CD4-positive, CD25-positive, alpha-beta regulatory T cell (primary cell): Measurements from ENCODE around the gene FRAT2. TPM values are rescaled to one million over a fixed set of nuclear protein-coding genes. Genes with fewer than 3 reads are reported as not detected.
A peak's percentile ranks its signal among the peaks of the same experiment; 100 is the strongest.

Experiments used
- ATAC-seq, 2 donors: fragments of 150-1000 bp; cut with Tn5 transposase; one replicate each; pipeline ENCODE4 v1.10.0; 2021; ENCODE audit warnings: low read depth in 2 of 2, moderate number of reproducible peaks in 2 of 2, moderate library complexity in 1 of 2
- DNase-seq, 3 donors: peaks; one replicate each; pipeline versions ENCODE4 v3.0.0 to v3.0.0-alpha.2; 2012 to 2022; ENCODE audit warnings: mixed read lengths in 1 of 3
- H3K27ac ChIP-seq: one replicate; pipeline ENCODE4 v1.7.0; 2013; ENCODE audit warnings: mild to moderate bottlenecking, low read length; ENCODE audit not compliant: insufficient read depth, poor library complexity, severe bottlenecking
- H3K27me3 ChIP-seq: one replicate; pipeline ENCODE4 v1.7.0; 2013; ENCODE audit warnings: low read length; ENCODE audit not compliant: control insufficient read depth, insufficient read depth
- H3K36me3 ChIP-seq: one replicate; pipeline ENCODE4 v1.7.0; 2013; ENCODE audit warnings: mild to moderate bottlenecking, low read length, moderate library complexity; ENCODE audit not compliant: control insufficient read depth, insufficient read depth
- H3K4me1 ChIP-seq: 2 replicates; pipeline ENCODE4 v1.7.0; 2013; ENCODE audit warnings: mild to moderate bottlenecking, low read length; ENCODE audit not compliant: insufficient read depth, control insufficient read depth, poor library complexity, severe bottlenecking
- H3K4me3 ChIP-seq: one replicate; pipeline ENCODE4 v1.7.0; 2013; ENCODE audit warnings: low read depth, mild to moderate bottlenecking, low read length, moderate library complexity
- H3K9me3 ChIP-seq, 2 experiments: 1 replicate in 1 of 2; 2 replicates in 1 of 2; pipeline ENCODE4 v1.7.0; 2013; ENCODE audit warnings: low read length in 2 of 2, mild to moderate bottlenecking in 1 of 2, moderate library complexity in 1 of 2; ENCODE audit not compliant: control insufficient read depth in 2 of 2
- H3K27ac Mint-ChIP-seq, 3 donors: one replicate each; pipeline ENCODE4 v1.8.0; 2020 to 2022; ENCODE audit warnings: mild to moderate bottlenecking in 3 of 3, mixed read lengths in 3 of 3, moderate library complexity in 2 of 3
- H3K27me3 Mint-ChIP-seq: one replicate; pipeline ENCODE4 v1.8.0; 2022; ENCODE audit warnings: mild to moderate bottlenecking, mixed read lengths
- H3K36me3 Mint-ChIP-seq: one replicate; pipeline ENCODE4 v1.8.0; 2020; ENCODE audit warnings: mixed read lengths
- H3K4me1 Mint-ChIP-seq, 4 donors: one replicate each; pipeline ENCODE4 v1.8.0; 2020 to 2022; ENCODE audit warnings: mixed read lengths in 4 of 4, mild to moderate bottlenecking in 1 of 4
- H3K4me3 Mint-ChIP-seq, 4 donors: one replicate each; pipeline ENCODE4 v1.8.0; 2020 to 2022; ENCODE audit warnings: mild to moderate bottlenecking in 4 of 4, mixed read lengths in 4 of 4, moderate library complexity in 3 of 4
- H3K9me3 Mint-ChIP-seq, 7 donors: one replicate each; pipeline ENCODE4 v1.8.0; 2020 to 2022; ENCODE audit warnings: mixed read lengths in 7 of 7, mild to moderate bottlenecking in 3 of 7, moderate library complexity in 2 of 7
- polyA plus RNA-seq, 4 donors: library from polyadenylated mRNA; unstranded; fragments of 300-500 nt; fragmentation: Illumina TruSeq; gene quantifications; one replicate each; pipeline ENCODE4 v1.2.3, GENCODE V29; 2021
- total RNA-seq: library from RNA; stranded (reverse); gene quantifications from one replicate; pipeline ENCODE4 v1.2.3, GENCODE V29; 2022

The FRAT2 gene
- total and polyA plus RNA-seq, 5 donors from 2014 or later, result 8.8 to 28.0 (median 11.0) TPM

DNA sequence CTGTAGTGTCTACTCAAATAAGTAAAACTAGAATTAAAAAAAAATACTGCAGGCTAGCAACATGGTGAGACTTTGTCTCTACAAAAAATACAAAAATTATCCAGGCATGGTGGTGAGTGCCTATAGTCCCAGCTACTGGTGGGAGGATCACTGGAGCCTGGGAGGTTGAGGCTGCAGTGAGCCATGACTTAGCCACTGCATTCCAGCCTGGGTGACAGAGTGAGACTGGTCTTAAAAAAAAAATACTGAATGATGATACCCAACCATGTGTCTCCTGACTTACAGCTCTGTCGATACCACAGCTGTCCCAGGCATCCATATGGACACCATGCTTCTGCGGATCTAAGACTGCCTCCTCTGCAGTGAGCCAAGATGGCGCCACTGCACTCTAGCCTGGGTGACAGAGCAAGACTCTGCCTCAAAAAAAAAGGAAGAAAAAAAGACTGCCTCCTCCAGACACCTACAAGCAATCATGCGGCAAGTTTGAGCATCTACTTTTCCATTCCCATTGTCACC is 23.4 kb downstream of the FRAT2 start:
- H3K27me3 ChIP-seq, result no peaks in the 10 kb centered on the region
- H3K9me3 ChIP-seq, result no peaks in the 10 kb centered on the region
- no peak overlapping the region for H3K27ac Mint-ChIP-seq
- no peaks in the 10 kb centered on the region for H3K4me1 Mint-ChIP-seq
- no peaks in the 10 kb centered on the region for H3K4me1 ChIP-seq
- H3K27me3 Mint-ChIP-seq, result no peaks in the 10 kb centered on the region
- H3K4me3 Mint-ChIP-seq, result no peak overlapping the region
- H3K4me3 ChIP-seq, result no peak overlapping the region
- no peaks in the 10 kb centered on the region for H3K36me3 ChIP-seq
- no peaks in the 10 kb centered on the region for H3K9me3 Mint-ChIP-seq
- H3K27ac ChIP-seq, result no peak overlapping the region
- H3K36me3 Mint-ChIP-seq, result no peaks in the 10 kb centered on the region
- DNase-seq (no peak), ATAC-seq (no peak)

DNA sequence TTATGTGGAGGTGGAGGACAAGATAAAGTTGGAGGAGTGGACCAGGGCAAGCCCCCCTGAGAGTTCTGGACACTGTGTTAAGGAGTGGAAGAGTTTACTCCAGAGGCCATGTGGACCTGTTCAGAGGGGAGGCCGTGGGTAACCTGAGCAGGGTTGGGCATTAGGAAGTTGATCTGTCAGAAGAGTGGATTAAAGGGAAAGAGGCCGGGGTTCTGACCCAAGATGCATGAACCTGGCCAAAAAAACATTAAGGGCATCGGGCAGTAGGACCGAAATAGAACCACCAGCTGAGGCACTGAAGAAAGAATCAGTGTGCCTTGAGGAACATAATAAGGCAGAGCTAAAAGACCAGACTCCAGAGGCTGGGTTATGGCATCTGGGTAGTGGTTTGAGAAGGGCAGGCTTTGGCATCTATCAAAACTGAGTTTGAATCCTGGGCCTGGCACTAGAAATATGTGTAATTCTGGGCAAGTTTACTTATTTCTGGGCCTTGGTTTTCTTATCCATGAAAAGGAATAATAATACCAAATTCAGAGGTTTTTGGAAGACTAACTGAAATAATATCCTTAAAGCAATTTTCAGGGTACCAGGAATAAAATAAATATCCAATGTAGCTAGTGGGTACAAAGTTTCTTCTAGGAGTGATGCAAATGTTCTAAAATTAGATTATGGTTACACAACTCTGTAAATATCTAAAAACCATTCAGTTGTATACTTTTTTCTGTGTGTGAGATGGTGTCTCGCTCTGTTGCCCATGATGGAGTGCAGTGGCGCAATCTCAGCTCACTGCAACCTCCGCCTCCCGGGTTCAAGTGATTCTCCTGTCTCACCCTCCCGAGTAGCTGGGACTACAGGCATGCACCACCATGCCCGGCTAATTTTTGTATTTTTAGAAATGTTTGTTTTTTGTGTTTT is 26.4 kb downstream of the FRAT2 start:
- Mint-ChIP-seq H3K4me3 (peak overlapping the region in 1 of 4 donors; percentile 18), H3K36me3 (no peaks in the 10 kb centered on the region), H3K9me3 (no peaks in the 10 kb centered on the region), H3K4me1 (no peaks in the 10 kb centered on the region), H3K27ac (peak overlapping the region in 1 of 3 donors; percentile 81), H3K27me3 (no peaks in the 10 kb centered on the region)
- Histone ChIP-seq H3K36me3 (no peaks in the 10 kb centered on the region), H3K9me3 (no peaks in the 10 kb centered on the region), H3K27ac (no peak overlapping the region), H3K4me1 (no peaks in the 10 kb centered on the region), H3K27me3 (no peaks in the 10 kb centered on the region), H3K4me3 (no peak overlapping the region)
- ATAC-seq, result no peak
- no peak for DNase-seq

DNA sequence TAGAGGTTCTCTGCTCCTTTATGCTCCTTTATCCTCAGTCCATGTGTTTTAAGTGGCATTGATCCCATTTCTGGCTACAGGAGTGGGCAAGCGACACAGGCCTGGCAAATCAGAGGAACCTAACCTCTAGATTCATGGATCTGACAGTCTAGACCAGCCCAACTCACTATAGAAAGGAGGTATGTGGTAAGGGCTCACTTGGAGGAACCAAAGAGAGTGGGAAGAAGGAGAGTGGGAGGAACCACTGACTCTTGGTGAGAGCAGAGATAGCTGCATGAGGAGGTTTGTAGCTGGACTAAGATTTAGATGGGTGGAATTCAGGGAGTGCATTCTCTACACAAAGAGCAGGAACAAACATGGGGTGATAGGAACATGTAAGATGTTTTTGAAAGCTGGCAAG is 27.1 kb downstream of the FRAT2 start:
- Histone ChIP-seq H3K4me1 (no peaks in the 10 kb centered on the region), H3K27me3 (no peaks in the 10 kb centered on the region), H3K27ac (no peak overlapping the region), H3K9me3 (no peaks in the 10 kb centered on the region), H3K4me3 (no peak overlapping the region), H3K36me3 (no peaks in the 10 kb centered on the region)
- no peak for DNase-seq
- H3K27me3 Mint-ChIP-seq, result no peaks in the 10 kb centered on the region
- peak overlapping the region in 1 of 4 donors; percentile 56 for H3K4me3 Mint-ChIP-seq
- peak overlapping the region in 1 of 3 donors; percentile 81 for H3K27ac Mint-ChIP-seq
- no peaks in the 10 kb centered on the region for H3K36me3 Mint-ChIP-seq
- no peaks in the 10 kb centered on the region for H3K4me1 Mint-ChIP-seq
- no peak for ATAC-seq
- no peaks in the 10 kb centered on the region for H3K9me3 Mint-ChIP-seq

DNA sequence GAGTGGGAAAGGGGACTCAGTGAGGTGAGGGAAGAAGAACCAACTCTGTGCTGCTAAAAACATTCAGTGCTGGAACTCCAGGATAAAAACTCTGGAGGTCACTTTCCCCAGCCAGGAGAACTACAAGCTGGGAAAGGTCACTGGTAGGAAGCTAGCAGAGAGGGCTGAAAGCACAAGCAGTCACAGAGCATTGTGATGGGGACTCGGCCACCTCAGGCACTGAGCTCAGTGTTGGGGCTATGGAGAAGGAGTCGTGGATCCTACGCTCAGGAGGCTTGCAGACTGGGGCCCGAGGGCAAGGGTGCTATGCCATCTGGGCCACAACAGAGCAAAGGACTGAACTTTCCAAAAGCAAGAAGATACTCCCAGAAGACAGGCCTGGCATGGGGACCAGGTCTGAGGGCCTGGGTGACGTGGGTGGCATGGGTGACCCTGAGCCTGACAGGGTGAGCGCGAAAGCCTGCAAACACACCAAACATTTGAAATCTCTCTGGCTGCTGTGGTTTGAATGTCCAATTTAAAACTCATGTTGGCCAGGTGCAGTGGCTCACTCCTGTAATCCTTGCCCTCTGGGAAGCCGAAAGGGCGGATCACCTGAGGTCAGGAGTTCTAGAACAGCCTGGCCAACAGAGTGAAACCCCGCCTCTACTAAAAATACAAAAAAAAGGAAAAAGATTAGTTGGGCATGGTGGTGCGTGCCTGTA is 32.3 kb downstream of the FRAT2 start:
- Mint-ChIP-seq H3K9me3 (peaks cover 0 to 2% (median 0%) of the 10 kb centered on the region in 7 donors), H3K4me3 (no peak overlapping the region), H3K27ac (peak overlapping the region in 1 of 3 donors; percentile 52), H3K27me3 (peaks cover 4% of the 10 kb centered on the region), H3K36me3 (no peaks in the 10 kb centered on the region), H3K4me1 (no peaks in the 10 kb centered on the region)
- H3K36me3 ChIP-seq, result no peaks in the 10 kb centered on the region
- no peak for DNase-seq
- H3K27me3 ChIP-seq, result no peaks in the 10 kb centered on the region
- no peak overlapping the region for H3K4me3 ChIP-seq
- no peak overlapping the region for H3K27ac ChIP-seq
- no peaks in the 10 kb centered on the region for H3K4me1 ChIP-seq
- ATAC-seq, result no peak
- no peaks in the 10 kb centered on the region for H3K9me3 ChIP-seq

DNA sequence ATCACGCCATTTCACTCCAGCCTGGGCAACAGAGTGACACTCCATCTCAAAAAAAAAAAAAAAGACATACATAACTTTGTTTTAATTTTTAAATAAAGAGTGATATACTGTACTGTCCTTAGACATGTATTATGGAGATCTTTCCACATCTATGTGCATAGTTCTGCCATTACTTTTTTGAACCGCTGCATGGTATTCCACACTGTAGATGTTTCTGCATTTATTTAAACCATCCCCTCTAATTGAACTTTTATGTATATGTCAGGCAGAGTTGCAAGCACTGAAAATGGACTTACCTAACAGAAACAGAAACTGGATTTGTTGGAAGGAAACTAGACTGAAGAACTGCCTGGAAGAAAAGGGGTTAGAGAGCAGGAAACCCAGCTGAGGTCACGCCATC is 33.5 kb downstream of the FRAT2 start:
- ATAC-seq (no peak), DNase-seq (no peak)
- Mint-ChIP-seq H3K4me3 (no peak overlapping the region), H3K27me3 (peaks cover 4% of the 10 kb centered on the region), H3K9me3 (peaks cover 0 to 2% (median 0%) of the 10 kb centered on the region in 7 donors), H3K4me1 (no peaks in the 10 kb centered on the region), H3K27ac (no peak overlapping the region), H3K36me3 (no peaks in the 10 kb centered on the region)
- H3K36me3 ChIP-seq, result no peaks in the 10 kb centered on the region
- H3K27ac ChIP-seq, result no peak overlapping the region
- H3K4me3 ChIP-seq, result no peak overlapping the region
- no peaks in the 10 kb centered on the region for H3K4me1 ChIP-seq
- H3K9me3 ChIP-seq, result no peaks in the 10 kb centered on the region
- no peaks in the 10 kb centered on the region for H3K27me3 ChIP-seq

DNA sequence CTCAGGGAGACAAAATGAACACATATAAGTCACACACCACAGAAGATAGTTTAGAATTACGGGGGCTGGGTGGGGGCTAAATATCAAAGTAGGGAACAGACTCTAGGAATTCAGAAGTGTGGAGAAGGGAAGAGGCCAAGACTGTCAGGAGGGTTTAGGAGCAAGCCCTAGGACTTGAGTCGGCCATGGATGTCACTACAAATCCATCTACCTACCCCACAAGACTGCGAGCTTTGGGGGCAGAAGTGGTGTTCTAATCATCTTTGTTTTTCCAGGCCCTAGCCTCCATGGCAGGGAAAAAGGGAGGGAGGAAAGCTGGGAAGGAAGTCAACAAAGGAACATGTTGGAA is 36.3 kb downstream of the FRAT2 start:
- H3K36me3 Mint-ChIP-seq, result no peaks in the 10 kb centered on the region
- no peaks in the 10 kb centered on the region for H3K36me3 ChIP-seq
- H3K27ac ChIP-seq, result no peak overlapping the region
- no peak overlapping the region for H3K4me3 ChIP-seq
- no peaks in the 10 kb centered on the region for H3K4me1 ChIP-seq
- H3K9me3 Mint-ChIP-seq, result peaks cover 0 to 2% (median 0%) of the 10 kb centered on the region in 7 donors
- no peak overlapping the region for H3K4me3 Mint-ChIP-seq
- no peaks in the 10 kb centered on the region for H3K27me3 ChIP-seq
- no peaks in the 10 kb centered on the region for H3K4me1 Mint-ChIP-seq
- ATAC-seq (no peak), DNase-seq (no peak)
- H3K27ac Mint-ChIP-seq, result no peak overlapping the region
- no peaks in the 10 kb centered on the region for H3K9me3 ChIP-seq
- peaks cover 13% of the 10 kb centered on the region for H3K27me3 Mint-ChIP-seq

DNA sequence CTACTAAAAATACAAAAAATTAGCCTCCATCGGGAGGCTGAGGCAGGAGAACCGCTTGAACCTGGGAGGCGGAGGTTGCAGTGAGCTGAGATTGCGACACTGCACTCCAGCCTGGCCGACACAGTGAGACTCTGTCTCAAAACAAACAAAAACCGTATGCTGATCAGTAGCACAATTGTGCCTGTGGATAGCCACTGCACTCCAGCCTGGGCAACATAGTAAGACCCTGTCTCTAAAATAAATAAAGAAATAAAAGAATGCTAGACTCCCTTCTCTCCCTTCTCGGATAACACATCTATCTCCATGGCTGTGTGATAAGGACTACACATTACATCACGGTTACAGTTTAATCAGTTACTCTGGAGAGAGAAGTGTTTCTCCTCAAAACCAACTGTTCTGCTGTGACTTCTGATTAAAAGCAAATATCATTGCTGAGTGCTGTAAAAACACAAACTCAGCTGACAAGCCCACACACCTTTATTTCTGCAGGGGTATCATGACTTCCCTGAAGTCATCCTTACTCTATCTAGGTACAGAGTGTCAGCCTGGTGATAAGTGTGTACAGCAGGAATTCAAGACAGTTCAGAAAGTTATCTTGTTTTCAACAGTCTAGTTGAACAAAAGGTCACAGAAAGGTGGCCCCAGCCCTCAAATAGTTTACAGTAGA is 36.8 kb downstream of the FRAT2 start:
- Mint-ChIP-seq H3K4me1 (peaks cover 2 to 3% (median 2%) of the 10 kb centered on the region in 4 donors), H3K36me3 (no peaks in the 10 kb centered on the region), H3K27me3 (peaks cover 16% of the 10 kb centered on the region), H3K27ac (no peak overlapping the region), H3K4me3 (no peak overlapping the region), H3K9me3 (peaks cover 0 to 2% (median 0%) of the 10 kb centered on the region in 7 donors)
- H3K9me3 ChIP-seq, result no peaks in the 10 kb centered on the region
- DNase-seq (no peak), ATAC-seq (no peak)
- H3K27me3 ChIP-seq, result no peaks in the 10 kb centered on the region
- no peaks in the 10 kb centered on the region for H3K4me1 ChIP-seq
- no peak overlapping the region for H3K27ac ChIP-seq
- no peak overlapping the region for H3K4me3 ChIP-seq
- no peaks in the 10 kb centered on the region for H3K36me3 ChIP-seq
